Activated CD4-positive, CD25-positive, alpha-beta regulatory T cell treated with anti-CD3 and anti-CD28 coated beads, Interleukin-2, amount 50 U/mL, for 72 hours (primary cell): ENCODE data around the gene SLC9A9.

ENCODE experiments used
- DNase-seq: peaks from one replicate; pipeline ENCODE4 v3.0.0; 2021

SLC9A9 gene

DNA sequence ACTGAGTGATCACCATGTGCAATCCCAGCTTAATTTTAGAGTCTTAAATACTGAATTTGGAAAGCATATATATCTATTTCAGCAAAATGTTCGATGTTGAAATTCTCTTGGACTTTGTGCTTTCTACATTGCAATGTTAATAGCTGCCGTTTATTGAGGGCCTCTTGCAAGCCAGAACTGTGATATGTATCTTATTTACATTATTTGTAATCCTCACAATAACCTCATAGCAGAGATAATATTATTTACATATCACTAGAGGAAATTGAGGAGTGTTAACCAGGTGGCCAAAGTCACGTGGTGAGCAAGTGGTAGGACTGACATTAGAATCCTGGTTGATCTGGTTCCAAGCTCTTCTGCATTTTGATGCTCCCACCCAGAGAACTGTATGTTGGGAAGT, 254.1 kb downstream of the SLC9A9 start:
- DNase-seq: no peak

DNA sequence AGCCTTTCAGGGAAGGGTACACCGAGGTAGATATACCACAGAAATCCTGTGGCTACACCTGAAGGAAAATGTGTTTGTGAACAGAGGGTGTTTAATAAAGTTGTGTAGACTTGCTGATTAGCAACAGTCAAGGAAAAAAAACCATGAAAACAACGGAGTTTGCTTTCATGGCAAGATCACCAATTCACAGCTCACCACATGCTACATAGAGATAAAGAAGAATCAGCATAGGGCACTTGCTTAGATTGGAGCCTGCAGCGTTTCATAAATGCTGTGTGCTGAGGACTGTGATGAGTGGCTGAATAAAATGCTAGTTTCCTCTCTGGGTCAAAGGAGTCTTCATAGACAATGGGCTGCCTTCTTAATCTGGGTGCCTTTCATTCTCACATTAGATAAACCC, 257.6 kb downstream of the SLC9A9 start:
- DNase-seq: no peak

DNA sequence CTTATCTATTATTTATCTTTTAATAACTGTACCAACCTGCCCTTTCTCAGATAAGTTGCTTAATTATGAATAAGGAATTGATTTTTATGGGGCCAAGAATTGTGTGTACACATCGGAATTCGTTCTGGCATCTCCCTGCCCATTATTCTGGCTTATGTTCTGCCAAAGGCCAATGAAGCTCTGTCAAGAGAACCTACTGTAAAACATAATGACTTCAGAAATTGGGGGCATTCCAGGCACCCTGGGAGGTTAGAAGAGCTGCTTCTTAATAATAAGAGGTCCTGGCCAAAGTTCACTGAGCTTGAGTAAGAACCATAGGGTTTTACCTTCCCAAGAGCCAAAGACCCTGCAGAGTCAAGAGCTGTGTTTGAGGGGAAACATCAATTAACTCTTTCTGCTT, 261.7 kb downstream of the SLC9A9 start:
- DNase-seq: no peak

DNA sequence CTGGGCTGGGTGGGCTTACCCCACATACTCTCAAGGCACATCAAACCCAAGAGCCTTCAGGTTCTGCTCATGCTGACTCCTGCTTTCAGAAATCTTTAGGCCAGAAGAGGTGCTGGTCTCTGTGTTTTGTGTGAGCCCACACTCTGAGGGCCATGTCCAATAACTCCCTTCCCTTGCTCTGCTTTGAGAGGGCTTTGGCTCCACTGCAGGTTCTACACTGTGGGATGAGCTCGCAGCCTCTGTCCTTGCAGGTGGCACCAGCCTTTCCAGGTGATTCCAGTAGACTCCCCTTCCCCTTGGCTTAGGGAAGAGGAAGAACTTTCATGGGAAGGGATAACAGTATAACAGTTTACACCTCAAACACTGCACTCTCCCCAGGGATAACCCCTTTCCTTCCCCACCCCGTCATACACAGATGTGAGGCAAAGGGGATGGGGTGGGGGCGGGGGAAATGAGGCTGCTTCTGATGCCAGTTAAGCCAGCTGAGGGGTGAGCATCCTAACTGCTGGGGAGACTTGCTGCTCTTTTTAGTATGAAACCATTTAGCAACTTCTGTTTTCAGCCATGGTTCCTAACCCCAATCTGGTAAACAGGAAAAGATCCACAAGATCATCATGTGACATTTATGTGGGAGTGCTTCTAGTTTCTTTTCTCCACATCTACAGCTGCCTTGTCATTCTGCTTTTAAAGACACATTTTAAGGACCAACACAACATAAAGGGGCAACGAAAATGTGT, 262.4 kb downstream of the SLC9A9 start:
- no peak for DNase-seq

DNA sequence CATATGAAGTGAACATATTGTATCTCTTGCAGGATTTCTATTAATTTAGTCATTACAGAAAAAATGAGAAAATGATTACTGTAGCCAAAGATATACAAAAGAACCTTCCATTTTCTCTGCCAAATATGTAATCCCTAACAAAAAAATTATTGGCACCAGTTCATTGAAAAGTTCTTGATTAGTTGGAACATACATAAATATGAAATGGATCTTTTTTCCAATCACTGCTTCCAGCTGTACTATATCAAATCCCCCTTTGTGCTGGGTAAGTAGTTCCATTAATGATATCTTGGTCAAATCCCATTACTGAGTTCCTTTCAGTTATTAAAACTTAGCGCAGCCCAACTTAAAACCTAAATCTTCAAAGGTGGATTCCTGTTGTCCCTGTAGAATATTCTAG, 263.8 kb downstream of the SLC9A9 start:
- DNase-seq: no peak

DNA sequence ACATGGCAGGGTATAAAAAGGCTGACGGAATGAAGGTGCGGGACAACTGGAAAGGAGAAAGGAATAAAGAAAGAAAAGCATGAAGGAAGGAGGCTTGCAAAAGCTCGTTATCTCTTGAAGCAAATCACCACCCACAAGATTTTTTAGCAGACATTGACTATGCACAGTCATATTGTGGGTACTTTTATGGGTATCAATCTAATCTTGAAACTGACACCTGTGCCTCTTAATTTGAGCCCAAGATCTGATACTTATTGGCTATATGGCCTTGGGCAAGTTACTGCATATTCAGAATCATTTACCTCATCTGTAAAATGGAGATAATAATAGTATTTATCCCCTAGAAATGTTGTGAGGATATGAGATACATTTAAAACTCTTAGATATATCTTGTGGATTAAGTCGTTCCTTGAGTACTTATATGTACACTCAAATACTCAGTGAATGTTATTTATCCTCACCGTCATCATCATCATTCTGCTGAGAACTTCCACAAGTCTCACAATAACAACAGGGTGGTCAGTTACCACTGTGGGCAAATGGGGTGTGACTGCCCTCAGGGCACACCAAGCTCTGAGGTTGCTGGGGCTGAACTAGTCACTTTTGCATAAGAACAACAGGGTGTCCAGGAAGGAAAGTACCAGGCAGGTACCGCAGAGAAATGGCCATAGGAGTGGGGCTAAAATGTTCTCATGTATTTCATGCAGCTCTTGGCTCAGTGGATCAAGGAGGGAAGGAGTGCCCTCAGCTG, 266.1 kb downstream of the SLC9A9 start:
- no peak for DNase-seq

DNA sequence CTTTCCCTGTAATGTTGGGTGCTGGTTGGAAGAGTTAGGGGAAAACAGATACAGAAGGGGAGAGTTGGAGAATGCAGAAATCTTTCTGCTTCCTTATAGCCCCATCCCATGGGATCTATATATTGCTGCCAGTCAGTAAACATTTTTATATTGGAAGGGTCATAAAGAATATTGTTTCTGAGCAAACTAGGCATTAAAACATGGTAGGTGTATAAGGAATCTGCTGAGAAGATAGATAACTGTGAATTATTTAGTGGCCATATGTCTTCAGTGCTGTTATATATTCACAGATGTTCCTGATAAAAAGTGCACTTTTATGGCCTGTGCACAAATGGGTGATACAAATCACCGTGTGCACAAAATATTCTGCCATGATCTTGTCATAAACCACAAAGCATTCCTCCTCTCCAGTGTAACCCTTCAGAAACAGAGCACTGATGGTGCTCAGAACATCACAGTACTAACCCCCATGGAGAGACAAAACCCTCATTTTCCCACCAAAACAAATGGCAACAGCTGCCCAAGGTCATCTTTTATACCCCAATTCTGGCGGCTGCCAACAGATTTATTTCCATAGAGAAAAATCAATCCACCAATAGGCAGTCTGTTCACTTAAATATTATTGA, 269.3 kb downstream of the SLC9A9 start:
- no peak for DNase-seq

DNA sequence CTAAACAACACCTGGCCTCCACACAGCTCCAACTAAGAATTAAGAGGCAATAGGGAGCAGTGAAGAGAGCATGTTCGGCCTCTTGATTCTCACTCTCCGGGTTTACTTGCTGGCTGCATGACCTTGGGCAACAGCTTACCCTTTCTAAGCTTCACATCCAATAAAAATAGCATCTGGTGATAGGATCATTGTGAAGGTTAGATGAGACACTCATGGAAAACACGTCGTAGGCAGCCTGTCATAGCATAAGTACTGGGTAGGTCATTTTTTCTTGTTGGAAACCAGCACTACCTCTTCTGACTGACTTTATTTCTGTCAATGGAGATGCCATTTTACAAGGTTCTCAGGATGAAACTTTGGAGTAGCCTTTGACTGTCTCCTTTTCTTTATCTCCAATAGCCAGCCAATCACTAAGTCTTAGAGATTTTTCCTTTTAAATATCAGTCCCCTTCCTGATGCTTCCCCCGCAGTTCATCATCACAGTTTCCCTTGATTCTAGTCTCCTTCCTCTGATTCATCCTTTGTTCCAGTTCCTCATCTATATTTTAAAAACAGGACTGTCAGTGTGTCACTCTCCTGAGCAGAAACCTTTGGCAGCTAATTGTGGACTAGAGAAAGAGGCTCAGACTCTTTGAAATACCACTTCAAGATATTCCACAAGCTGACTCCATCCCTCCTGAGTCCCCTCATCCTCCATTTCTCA, 271.5 kb downstream of the SLC9A9 start:
- no peak for DNase-seq

DNA sequence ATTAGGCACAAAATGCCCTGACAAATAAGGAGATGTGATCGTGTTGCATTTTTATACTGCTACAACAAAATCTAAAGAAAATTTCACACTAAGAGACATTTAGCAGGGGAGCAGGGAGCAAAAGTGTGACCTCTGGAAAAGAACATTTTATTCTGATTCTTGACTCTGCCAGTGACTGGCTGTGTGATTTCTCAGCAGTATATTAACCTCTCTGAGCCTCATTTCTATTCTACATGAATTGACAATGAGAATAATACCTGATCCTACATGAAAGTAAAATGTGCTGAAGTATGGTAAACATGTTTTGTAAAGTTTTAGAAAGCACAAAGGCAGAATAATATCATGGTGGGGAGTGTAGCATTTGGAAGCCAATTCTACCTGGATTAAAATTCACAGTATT, 273.3 kb downstream of the SLC9A9 start:
- DNase-seq: no peak

DNA sequence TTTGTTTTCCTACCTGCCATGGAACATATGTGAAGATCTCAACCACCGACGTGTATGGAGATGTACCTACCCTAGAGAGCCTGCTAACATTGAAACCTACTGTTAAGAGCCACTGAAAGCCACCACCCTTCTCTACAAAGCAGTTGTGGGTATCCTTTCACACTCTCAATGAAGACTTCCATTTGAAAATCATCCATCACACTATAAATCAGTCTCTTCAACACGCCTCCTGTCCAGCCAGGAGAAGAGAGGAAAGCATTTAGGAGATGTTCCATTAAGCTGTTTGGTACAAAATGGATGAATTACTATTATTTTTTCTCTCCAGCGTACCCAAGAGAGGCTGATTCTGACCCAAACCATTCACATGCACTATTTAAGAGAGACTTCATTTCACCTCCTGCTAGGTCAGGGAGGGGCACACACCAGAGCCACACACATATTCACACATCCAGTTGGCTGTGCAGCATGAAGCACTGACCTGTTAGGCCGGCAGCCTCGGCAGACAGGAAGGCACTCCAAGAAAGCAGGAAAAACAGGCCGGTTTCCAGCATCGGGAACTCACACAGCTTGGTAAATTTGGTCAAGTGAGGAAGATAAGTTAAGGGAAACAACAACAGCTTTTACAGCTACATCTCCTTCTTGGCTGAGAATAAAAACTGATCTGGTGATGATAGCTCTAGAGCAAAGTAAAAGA, 274.5 kb downstream of the SLC9A9 start:
- no peak for DNase-seq

DNA sequence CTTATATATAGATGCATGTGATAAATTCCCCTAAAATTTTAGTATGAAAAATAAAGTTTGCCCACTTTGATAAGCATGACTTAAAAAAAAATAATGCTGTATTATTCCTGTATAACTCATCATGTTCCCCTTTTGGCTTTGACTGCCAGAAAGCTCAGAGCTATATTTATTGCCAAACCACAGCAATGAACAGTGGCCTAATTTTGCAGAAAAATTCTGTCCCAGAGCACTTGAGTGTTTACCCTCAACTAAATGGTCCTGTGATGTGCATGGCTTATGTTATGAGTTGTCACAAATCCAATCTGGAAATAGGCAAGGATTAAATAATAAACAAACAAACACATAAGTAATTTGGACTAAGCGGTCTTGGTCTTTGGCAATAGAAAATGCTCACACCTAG, 276.7 kb downstream of the SLC9A9 start:
- DNase-seq: no peak

DNA sequence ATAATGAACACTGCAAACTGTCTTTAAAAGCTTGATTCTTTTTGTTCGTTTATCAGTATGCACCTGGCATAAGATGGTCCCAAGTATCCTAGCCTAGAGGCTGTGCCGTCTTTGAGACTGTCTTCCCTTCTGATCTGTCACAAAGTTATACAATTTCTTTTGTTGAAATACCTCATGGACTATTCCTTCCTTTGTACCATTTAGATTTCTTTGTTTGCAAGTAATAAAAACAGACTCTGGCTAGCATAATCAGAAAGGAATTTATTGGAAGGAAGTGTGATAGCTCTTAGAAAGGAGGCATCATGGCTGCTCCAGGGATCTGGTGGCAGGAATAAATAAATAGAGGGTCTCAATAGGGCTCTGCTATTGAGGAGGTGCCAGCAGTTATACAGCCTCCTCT, 280.4 kb downstream of the SLC9A9 start:
- DNase-seq: no peak

DNA sequence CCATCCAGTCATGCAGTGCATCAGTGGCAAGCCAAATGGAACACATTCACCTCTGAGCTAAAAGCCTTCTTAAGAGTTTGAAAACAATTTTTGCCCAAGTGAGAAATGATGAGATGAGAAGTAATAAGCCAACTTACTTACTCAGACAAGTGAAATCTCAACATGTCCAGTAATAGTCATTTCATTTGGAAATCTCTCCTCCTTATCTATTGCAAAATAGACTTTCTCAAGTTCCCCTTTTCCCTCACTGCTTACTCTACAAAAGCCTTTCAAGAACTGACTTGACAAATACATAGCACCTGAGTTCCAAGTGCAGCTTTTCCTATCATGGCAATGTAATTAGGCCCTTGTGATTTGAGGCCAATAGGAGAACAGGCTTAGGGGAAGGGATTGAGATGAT, 282.3 kb downstream of the SLC9A9 start:
- DNase-seq: no peak

DNA sequence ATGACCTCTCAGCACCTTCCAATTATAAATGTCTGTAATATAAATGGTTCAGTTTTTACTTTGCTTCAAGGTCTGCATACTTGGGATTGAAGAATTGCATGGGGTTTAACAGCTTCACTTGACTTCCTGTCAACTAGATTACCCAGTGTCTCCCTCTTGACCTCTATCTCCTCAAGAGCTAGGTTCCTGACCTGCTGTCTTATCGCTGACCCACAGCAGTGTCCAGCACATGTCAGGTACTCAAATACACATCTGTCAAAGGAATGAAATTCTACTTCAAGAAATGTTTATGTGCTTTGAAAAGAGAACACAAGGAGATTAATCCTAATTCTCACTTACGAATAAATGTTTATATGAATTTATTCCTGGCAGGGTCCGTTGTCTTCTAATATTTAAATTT, 284.5 kb downstream of the SLC9A9 start:
- DNase-seq: no peak

DNA sequence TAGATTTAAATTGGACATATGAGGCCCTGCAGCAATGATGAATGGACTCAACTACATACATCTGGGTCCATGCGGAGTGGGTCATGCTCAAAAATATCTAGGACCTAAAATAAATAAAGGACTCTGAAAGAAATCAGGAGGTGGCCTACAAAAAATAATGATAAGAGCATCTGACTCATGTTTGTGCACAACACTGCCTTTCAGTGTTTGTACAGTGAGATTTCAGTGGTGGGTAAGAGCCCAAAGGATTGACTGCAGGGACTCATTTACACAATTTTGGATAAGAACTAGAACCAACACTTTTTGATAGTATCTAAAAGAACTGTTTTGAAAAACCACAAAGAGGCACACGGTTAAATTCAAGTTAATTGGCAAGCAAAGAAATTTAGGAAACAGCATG, 285.5 kb downstream of the SLC9A9 start:
- no peak for DNase-seq

DNA sequence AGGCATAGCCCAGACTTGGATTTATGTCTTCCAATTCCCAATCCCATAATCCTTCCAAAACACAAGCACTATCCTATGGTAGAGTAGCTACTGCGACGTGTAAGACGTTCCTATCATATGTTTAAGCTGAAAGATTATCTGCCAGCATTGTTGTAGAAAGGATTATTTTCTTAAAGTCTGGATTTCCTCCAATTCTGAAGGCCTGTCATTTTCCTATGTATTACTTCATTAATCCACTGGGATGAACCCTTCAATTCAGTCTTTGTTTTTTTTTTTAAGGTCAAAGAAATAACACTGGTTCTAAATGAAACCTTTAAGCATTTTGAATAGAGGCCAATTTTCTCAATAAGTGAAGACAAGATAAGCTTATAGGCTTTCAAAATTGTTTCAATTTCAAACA, 289.0 kb downstream of the SLC9A9 start:
- DNase-seq: no peak

DNA sequence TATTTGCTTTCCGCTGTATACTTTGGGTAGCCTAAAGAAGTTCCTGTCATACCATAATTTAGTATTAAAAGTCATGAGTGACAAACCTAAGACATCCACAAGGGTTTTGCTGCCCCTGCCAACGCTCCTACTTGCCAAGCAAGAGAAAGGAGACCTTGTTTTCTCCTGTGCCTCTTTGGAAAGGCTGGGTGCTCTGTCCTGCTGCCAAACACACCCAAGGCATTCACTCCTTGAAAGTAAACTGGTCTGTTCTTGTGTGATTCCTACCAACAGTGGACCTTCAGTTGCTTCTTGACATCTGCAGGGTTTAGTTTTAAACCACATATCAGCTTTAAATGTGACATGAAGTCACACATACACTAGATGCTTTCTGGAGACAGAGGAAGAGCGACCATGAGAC, 295.4 kb downstream of the SLC9A9 start:
- DNase-seq: no peak

DNA sequence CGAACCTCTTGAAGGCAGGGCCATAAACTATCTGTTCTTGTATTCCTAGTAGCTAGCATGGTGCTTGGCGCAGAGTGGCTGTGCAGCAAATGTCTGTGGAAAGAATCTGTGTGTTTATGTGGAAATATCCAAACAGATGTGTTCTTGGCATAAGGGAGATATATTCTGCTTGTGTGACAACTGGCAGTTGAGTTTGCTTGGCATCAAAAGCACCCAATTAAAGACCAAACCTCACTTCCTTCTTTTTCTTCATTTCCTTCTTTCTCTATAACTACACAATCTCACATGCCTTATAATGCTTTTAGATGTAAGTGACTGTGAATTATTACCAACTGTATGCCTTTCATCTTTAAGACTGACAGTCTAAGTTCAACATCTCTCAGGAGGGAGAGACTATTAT, 296.5 kb downstream of the SLC9A9 start:
- DNase-seq: no peak

DNA sequence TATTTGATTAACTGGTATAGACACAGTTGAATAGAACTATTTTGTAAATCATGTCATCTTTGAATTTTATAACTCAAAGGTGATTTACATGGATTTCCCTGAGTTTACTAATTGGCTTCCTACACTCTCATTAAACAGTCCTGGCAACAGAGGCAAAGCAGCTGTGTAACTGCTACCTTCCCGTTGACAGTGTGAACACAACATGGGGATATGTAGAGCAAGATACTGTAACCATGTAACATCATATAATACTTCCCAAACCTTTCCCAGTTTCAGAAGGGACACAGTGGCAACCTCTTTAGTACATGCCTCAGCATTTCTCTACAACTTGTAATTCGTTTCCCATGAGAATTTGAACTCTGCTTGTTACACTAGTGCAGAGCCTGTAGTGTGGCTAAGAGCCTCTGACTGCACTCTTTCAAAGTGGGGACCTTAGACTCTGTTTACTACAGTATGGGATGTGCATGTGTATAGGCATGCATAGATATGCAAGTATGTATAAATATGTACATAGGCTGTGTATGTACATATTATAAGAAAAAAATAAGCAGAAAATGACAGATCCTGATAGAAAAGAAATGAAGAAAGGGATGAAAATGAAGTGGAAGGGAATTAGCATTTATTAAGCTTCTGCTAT, 299.3 kb downstream of the SLC9A9 start:
- no peak for DNase-seq

DNA sequence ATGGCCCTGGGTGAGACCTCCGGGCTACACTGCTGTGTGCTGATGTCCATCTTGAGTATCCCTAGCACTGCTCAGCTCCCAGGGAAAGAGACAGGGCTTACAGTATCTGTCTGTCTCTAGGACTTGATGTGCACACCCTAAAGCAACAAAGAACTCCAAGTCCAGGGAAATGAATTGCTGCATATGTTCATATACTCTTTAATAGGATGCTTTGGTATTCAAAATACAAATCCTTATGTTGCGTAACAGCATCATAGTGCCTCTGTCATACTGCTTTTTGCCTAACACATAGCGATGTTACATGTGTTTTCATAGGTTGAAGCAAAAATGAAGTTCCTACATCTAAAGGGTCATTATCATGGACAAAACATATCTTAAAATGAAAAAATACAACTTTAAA, 299.9 kb downstream of the SLC9A9 start:
- no peak for DNase-seq

DNA sequence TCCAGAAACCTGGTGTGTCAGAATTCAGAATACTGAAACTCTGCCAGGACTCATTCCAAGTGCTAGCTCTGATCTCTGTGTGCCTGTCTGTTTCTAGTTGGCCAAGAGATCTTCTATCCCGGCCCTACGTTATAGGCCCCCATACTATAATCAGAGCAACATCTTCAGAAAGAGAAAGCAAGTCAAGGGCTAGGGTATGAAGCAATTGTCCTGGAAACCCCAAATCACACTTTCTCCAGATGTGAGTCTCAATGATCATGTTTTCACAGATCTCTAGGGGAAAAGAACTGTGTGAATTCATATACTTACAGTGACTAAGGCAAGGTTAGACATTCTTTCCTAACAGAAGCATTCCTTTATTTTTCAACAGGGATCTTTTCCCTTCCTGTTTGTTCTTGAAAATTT, 309.7 kb downstream of the SLC9A9 start:
- no peak for DNase-seq

DNA sequence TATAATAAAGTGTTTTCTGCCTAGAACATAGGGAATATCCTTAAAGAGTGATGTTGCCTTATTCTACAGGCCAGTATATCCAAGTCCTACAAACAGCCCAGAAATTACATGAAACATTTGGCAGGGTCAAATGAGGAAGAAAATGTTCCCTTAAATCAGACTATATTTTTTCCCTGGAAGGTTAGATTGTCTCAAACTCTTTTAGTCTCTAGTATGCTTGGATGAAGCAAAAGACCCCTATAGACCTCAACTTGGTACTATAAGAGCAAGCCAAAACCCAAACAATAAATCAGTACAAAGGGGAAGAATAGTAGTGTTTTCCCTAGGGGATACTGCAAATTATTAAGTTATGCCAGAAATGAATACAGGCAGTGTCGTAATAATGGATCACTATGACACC, 310.2 kb downstream of the SLC9A9 start:
- DNase-seq: no peak
